Testis (tissue), 2 donors: ENCODE measurements around the gene MPHOSPH8.
"Not testable (repeated sequence)": the region's sequence is repeated elsewhere in the genome, so short reads cannot be mapped to it uniquely, and the experiment has no call there.

Source experiments
- POLR2A ChIP-seq: fragments of 450-650 bp; IDR thresholded peaks from one replicate; pipeline ENCODE4 v1.6.1; 2017; ENCODE audit warnings: antibody characterized with exemption, mild to moderate bottlenecking, moderate library complexity
- TF ChIP-seq, protein P1 (sequence below), 3 experiments: fragments of 450-650 bp in 2 of 3; fragments of 200-600 bp in 1 of 3; sonication (generic) in 1 of 3; IDR thresholded peaks; one replicate each; pipeline ENCODE4 v1.5.1; 2016 to 2019; ENCODE audit warnings: antibody characterized with exemption in 3 of 3, mild to moderate bottlenecking in 2 of 3, moderate library complexity in 1 of 3

DNA sequence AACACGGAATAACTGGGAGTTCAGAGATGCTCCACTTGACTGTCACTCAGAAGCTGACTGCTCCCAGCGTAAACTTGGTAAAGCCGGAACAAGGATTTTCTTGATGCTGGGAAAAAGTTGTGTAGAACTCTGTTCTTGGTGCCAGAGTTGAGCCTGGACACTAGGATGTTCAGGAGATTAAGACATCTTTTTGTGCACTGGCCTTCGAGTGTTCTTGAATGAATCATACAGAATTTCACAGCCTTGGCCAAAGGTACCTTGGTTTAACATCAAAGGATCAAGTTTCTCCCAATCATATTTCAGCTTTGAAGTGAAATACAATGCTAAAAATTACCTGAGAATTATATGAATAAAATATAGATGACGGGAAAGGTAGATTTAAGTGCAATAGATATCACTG lies 67.5 kb downstream of the MPHOSPH8 start:
- TF ChIP-seq, protein P1, sequence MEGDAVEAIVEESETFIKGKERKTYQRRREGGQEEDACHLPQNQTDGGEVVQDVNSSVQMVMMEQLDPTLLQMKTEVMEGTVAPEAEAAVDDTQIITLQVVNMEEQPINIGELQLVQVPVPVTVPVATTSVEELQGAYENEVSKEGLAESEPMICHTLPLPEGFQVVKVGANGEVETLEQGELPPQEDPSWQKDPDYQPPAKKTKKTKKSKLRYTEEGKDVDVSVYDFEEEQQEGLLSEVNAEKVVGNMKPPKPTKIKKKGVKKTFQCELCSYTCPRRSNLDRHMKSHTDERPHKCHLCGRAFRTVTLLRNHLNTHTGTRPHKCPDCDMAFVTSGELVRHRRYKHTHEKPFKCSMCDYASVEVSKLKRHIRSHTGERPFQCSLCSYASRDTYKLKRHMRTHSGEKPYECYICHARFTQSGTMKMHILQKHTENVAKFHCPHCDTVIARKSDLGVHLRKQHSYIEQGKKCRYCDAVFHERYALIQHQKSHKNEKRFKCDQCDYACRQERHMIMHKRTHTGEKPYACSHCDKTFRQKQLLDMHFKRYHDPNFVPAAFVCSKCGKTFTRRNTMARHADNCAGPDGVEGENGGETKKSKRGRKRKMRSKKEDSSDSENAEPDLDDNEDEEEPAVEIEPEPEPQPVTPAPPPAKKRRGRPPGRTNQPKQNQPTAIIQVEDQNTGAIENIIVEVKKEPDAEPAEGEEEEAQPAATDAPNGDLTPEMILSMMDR (IDR thresholded peaks at IDR 0.05) = not testable (repeated sequence)
- TF ChIP-seq POLR2A = not testable (repeated sequence)
